Testis (tissue), 3 donors: Measurements from ENCODE around the gene MRPL30. TPM values are rescaled to one million over a fixed set of nuclear protein-coding genes. Genes with fewer than 3 reads are reported as not detected.

Experiments used
- DNase-seq: peaks from one replicate; pipeline ENCODE4 v3.0.0-alpha.2; 2019
- H3K27ac ChIP-seq, 2 donors: fragments of 200-600 bp; sonication (generic); one replicate each; pipeline ENCODE4 v1.5.1; 2019
- H3K27me3 ChIP-seq: fragments of 200-600 bp; sonication (generic); one replicate; pipeline ENCODE4 v1.5.1; 2019
- H3K36me3 ChIP-seq: fragments of 200-600 bp; sonication (generic); one replicate; pipeline ENCODE4 v1.5.1; 2017; ENCODE audit warnings: low read depth; ENCODE audit errors: missing control alignments
- H3K4me1 ChIP-seq: fragments of 200-600 bp; sonication (generic); one replicate; pipeline ENCODE4 v1.5.1; 2019
- H3K4me3 ChIP-seq, 2 donors: fragments of 200-600 bp; sonication (generic); one replicate each; pipeline ENCODE4 v1.5.1; 2017 to 2019
- H3K9me3 ChIP-seq: fragments of 200-600 bp; sonication (generic); one replicate; pipeline ENCODE4 v1.5.1; 2017
- CTCF ChIP-seq, 3 experiments: fragments of 450-650 bp in 2 of 3; fragments of 200-600 bp in 1 of 3; sonication (generic) in 1 of 3; IDR thresholded peaks; one replicate each; pipeline ENCODE4 v1.5.1; 2016 to 2019; ENCODE audit warnings: antibody characterized with exemption in 3 of 3, mild to moderate bottlenecking in 2 of 3, moderate library complexity in 1 of 3
- POLR2A ChIP-seq: fragments of 450-650 bp; IDR thresholded peaks from one replicate; pipeline ENCODE4 v1.6.1; 2017; ENCODE audit warnings: antibody characterized with exemption, mild to moderate bottlenecking, moderate library complexity
- WGBS, 2 donors: methylation state at CpG; one replicate each; pipeline ENCODE4 v1.1.5; 2018; 5-methylcytosine and 5-hydroxymethylcytosine counted together
- intact Hi-C: fragments of 100-400 bp; cut with DNase I; formaldehyde crosslinking; loops from one replicate; pipeline ENCODE4 v1.15.1; 2023; ENCODE audit warnings: low total_unique reads
- polyA plus RNA-seq: library from polyadenylated mRNA; stranded (reverse); fragments of 350-450 nt; fragmentation: Illumina TruSeq; extraction: RNeasy Lipid Tissue Mini Kit (QIAGEN cat#74804); gene quantifications from one replicate; pipeline ENCODE4 v1.2.3, GENCODE V29; 2014; ENCODE audit warnings: low read depth, low replicate concordance; ENCODE audit not compliant: insufficient read depth
- total RNA-seq, 2 donors: library from RNA; depleted of rRNA; stranded (reverse); fragments of >200 nt; gene quantifications; one replicate each; pipeline ENCODE4 v1.2.3, GENCODE V29; 2016

Gene MRPL30
- total and polyA plus RNA-seq, 3 donors from 2014 or later = 17.3 to 26.3 (median 19.1) TPM

DNA sequence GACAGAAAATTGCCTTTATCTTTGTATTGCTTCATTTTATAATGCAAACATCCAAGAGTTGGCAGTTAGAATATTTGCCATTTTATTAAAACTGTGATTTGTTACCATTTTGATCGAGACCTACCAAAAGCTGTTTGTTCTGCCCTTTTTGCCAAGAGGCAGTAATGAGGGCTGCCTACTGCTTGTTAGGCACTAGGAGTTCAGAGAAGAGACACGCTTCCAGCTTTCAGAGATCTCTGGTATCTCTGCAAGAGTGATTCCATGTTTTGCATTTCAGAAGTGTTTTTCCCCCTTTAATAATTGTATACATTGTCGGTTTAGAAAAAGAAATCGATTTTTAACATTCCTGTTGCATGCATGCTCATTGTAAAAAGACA is 628 bp downstream of the MRPL30 start:
- Histone ChIP-seq H3K27me3 (no peaks in the 10 kb centered on the region), H3K36me3 (no peaks in the 10 kb centered on the region), H3K4me1 (peaks cover 20% of the 10 kb centered on the region), H3K27ac (peak overlapping the region in 1 of 2 donors; percentile 75), H3K4me3 (peak overlapping the region; percentile 76 to 85), H3K9me3 (no peaks in the 10 kb centered on the region)
- TF ChIP-seq POLR2A = no peak
- no peak for TF ChIP-seq CTCF (IDR thresholded peaks at IDR 0.05)
- WGBS, 2 donors = 4 to 8% methylated on average over 4 of the region's 4 CpGs
- intact Hi-C loops = loop anchor here (10.0 kb wide), 1 partner anchor 153 kb away; the partner anchor contains the start of genes EIF5B and TXNDC9
- DNase-seq = no peak

DNA sequence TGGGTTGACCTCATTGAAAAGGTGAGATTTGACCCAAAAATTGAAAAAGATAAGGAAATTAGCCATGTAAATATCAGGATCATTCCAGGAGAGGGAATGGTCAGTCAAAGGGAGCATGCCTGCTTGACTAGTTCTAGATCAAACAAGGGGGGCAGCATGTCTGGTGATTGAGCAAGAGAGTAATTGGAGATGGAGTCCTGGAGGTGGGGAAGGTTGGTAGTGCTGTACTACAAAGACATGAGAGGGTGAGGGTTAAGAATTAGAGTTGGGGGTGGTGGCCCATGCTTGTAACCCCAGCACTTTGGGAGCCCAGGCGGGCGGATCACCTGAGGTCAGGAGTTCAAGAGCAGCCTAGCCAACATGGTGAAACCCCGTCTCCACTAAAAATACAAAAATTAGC is 2.0 kb downstream of the MRPL30 start:
- intact Hi-C loops = loop anchor here (10.0 kb wide), 1 partner anchor 152 kb away; the partner anchor contains the start of genes EIF5B and TXNDC9
- H3K9me3 ChIP-seq = no peaks in the 10 kb centered on the region
- no peak overlapping the region for H3K27ac ChIP-seq
- no peaks in the 10 kb centered on the region for H3K36me3 ChIP-seq
- peaks cover 20% of the 10 kb centered on the region for H3K4me1 ChIP-seq
- TF ChIP-seq POLR2A (no peak), CTCF (IDR thresholded peaks at IDR 0.05) (no peak)
- WGBS, 2 donors = 76 to 88% methylated on average over 3 of the region's 3 CpGs
- H3K4me3 ChIP-seq = no peak overlapping the region
- H3K27me3 ChIP-seq = no peaks in the 10 kb centered on the region
- DNase-seq = no peak

DNA sequence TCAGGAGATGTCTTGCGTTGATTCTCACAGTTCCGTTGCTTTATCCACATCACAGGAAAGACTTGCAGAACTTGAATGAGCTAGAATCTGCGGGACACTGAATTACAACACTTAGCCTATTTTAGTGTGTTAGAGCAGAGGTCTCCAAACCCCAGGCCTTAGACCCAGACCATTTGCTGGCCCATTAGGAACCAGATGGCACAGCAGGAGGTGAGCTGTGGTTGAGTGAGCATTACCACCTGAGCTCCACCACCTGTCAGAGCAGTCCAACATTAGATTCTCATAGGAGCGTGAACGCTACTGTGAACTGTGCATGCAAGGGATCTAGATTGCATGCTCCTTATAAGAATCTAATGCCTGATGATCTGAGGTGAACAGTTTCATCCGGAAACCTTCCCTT is 3.8 kb downstream of the MRPL30 start:
- no peak overlapping the region for H3K4me3 ChIP-seq
- no peaks in the 10 kb centered on the region for H3K9me3 ChIP-seq
- no peaks in the 10 kb centered on the region for H3K36me3 ChIP-seq
- intact Hi-C loops = loop anchor here (10.0 kb wide), 1 partner anchor 150 kb away; the partner anchor contains the start of genes EIF5B and TXNDC9
- DNase-seq = no peak
- WGBS, 2 donors = 95% methylated on average over 6 of the region's 6 CpGs
- no peak for TF ChIP-seq CTCF (IDR thresholded peaks at IDR 0.05)
- no peak for TF ChIP-seq POLR2A
- no peak overlapping the region for H3K27ac ChIP-seq
- H3K27me3 ChIP-seq = no peaks in the 10 kb centered on the region
- H3K4me1 ChIP-seq = peaks cover 12% of the 10 kb centered on the region

GRCh38 chr2:99187011-99187410 is 6.0 kb downstream of the MRPL30 start:
- Histone ChIP-seq H3K4me3 (no peak overlapping the region), H3K27ac (no peak overlapping the region), H3K9me3 (no peaks in the 10 kb centered on the region), H3K4me1 (peaks cover 6% of the 10 kb centered on the region), H3K36me3 (no peaks in the 10 kb centered on the region), H3K27me3 (no peaks in the 10 kb centered on the region)
- intact Hi-C loops = loop anchor here (10.0 kb wide), 1 partner anchor 148 kb away; the partner anchor contains the start of genes EIF5B and TXNDC9
- DNase-seq = no peak
- TF ChIP-seq POLR2A (no peak), CTCF (IDR thresholded peaks at IDR 0.05) (no peak)

DNA sequence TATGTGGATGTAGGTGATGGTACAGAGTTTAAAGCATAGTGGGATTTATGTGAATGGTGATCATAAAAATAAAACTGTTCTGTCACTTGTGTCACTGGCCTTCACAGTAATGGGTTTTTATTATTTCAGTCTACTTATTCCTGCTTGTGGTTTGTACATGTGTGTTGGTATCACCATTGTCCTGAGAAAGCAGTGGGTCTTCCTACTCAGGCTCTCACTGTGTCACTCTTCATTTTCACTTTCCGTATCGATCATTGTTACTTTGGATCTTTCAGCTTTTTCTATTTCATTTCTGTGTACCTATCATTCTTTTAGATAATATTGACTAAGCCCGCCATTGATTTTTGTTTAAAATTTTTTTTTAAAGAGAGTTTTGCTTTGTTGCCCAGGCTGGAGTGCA is 7.4 kb downstream of the MRPL30 start:
- intact Hi-C loops = loop anchor here (10.0 kb wide), 1 partner anchor 146 kb away; the partner anchor contains the start of genes EIF5B and TXNDC9
- no peaks in the 10 kb centered on the region for H3K27me3 ChIP-seq
- H3K36me3 ChIP-seq = no peaks in the 10 kb centered on the region
- H3K4me3 ChIP-seq = no peak overlapping the region
- no peaks in the 10 kb centered on the region for H3K9me3 ChIP-seq
- no peak overlapping the region for H3K27ac ChIP-seq
- TF ChIP-seq POLR2A (no peak), CTCF (IDR thresholded peaks at IDR 0.05) (no peak)
- no peak for DNase-seq
- H3K4me1 ChIP-seq = no peaks in the 10 kb centered on the region
- 85 to 94% methylated on average over 3 of the region's 3 CpGs for WGBS, 2 donors
